ENCODE measurements around the gene UBE2D2.
A peak's percentile ranks its signal among the peaks of the same experiment; 100 is the strongest.
"Not testable (repeated sequence)": the region's sequence is repeated elsewhere in the genome, so short reads cannot be mapped to it uniquely, and the experiment has no call there.

The UBE2D2 gene

DNA sequence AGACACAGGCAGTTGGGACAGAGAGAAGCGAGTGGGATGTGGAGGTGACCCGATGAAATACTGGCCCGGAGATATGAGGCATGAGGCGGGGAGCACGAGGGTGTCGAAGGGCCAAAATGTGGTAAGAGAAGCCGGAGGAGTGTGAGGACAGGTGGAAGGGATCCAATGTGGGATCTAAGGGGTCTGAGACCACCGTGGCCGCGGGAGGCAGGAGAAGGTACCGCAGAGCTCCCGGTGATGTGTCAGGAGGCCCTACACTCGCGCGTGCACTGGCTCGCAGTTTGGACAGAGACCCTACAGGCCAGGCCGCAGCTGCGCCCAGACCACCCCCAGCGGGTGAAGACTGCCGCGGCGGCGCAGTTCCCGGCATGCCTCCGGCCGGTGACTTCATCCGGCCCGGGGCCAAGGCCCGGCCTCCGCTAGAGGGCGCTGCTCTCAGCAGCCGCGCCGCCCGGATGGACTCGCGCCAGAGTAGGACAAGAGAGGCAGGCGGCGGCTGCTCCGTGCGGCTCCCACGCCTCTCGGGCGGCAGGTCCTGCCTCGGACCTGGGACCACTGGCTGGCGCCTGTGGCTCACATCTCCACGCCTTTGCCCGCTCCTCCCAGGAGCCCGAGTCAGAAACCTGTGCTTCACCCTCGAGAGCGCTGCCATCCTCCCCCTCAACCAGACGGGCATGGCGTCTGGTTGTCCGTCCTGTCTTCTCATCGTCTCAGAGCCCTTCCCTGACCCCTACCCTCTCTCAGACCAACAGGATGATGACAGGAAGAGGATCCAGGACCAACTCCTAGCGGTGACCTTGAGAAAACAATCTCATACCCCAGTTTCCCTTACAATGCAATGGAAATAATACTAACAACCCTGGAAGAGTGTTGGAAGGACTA is 43.2 kb upstream of the UBE2D2 start:
- H3K27me3 ChIP-seq (replicated peaks in 2 of 5; ENCODE audit: control insufficient read depth in 4 of 5, insufficient read depth in 5 of 5, low read length in 4 of 5), result no peaks in the 10 kb centered on the region
- H3K9me3 ChIP-seq (ENCODE audit: control extremely low read depth in 1 of 5, control insufficient read depth in 4 of 5, insufficient read depth in 2 of 5, low read depth in 1 of 5, low read length in 4 of 5), result no peaks in the 10 kb centered on the region
- CTCF ChIA-PET, result interaction anchor here (0.6 to 14.5 kb wide), 21 partner anchors 12 to 115 kb away, joined by 3 to 359 read pairs (median 3); partner anchors contain the start of genes DNAJC18, STING1 and UBE2D2
- peak overlapping the region in 1 of 2 experiments; percentile 74 for H3K27ac ChIP-seq (ENCODE audit: insufficient read depth in 1 of 2, low read depth in 1 of 2, low read length in 2 of 2, poor library complexity in 1 of 2, severe bottlenecking in 2 of 2)
- 9% methylated on average over 51 of the region's 56 CpGs for WGBS (ENCODE audit: insufficient coverage)
- H3K4me1 ChIP-seq (ENCODE audit: control extremely low read depth in 1 of 4, control insufficient read depth in 4 of 4, insufficient read depth in 4 of 4, low read length in 3 of 4), result peaks cover 2 to 26% (median 19%) of the 10 kb centered on the region in 4 experiments
- DNase-seq, result peak; percentile 77 to 89 (median 88)
- H3K4me3 ChIP-seq (ENCODE audit: control insufficient read depth in 1 of 7, extremely low read depth in 1 of 7, insufficient read depth in 4 of 7, low read depth in 2 of 7, low read length in 6 of 7), result peak overlapping the region; percentile 51 to 83 (median 60)
- POLR2A ChIA-PET, result interaction anchor here (1.3 kb wide), 1 partner anchor 98 kb away, joined by 3 read pairs; no protein-coding TSS in a partner anchor
- no peaks in the 10 kb centered on the region for H3K36me3 ChIP-seq (ENCODE audit: control insufficient read depth in 4 of 4, insufficient read depth in 4 of 4, low read length in 3 of 4)

DNA sequence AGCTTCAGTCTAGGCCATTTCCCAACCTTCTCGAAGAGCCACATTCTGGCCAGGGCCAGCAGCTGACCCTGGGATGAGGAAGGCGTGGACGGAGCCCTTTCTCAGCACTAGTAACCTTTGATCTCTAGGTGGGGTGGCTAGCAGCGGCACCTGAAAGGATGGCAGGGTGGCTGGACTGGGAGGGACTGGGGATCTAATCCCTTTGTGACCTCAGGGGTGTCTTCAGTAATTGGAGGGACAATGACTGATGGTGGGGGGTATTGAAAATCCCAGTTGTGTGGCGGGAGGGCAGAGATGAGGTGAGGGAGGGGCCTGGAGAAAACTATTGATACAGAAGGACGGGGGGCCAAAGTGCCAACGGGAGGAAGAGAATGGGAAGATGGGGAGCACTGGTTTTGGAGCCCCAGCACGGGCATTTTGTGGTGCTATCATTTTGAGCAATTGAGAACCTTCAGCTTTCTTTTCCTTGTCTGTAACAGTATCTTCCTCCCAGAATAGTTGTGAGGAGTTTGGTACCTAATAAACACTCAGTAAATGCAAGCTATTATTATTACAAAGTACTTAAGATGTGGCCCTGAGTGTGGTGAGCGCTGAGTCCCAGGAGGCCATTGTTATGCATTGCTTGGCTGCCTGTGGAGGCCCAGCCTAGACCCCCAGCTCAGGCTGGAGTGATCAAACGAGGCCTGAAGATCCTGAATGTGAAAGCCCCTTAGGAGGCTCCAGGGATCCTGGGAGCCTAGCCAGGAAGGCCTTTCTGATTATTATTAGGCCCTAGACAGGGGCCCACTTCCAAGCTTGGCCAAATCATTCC is 37.3 kb upstream of the UBE2D2 start:
- no peak for DNase-seq
- peaks cover 0 to 6% (median 0%) of the 10 kb centered on the region in 4 experiments for H3K4me1 ChIP-seq (ENCODE audit: control extremely low read depth in 1 of 4, control insufficient read depth in 4 of 4, insufficient read depth in 4 of 4, low read length in 3 of 4)
- ChIA-PET POLR2A (no interaction called here), CTCF (interaction anchor here (0.6 to 3.2 kb wide), 5 partner anchors 10 to 104 kb away, joined by 3 to 10 read pairs (median 5); no protein-coding TSS in a partner anchor)
- H3K9me3 ChIP-seq (ENCODE audit: control extremely low read depth in 1 of 5, control insufficient read depth in 4 of 5, insufficient read depth in 2 of 5, low read depth in 1 of 5, low read length in 4 of 5), result no peaks in the 10 kb centered on the region
- no peak overlapping the region for H3K4me3 ChIP-seq (ENCODE audit: control insufficient read depth in 1 of 7, extremely low read depth in 1 of 7, insufficient read depth in 4 of 7, low read depth in 2 of 7, low read length in 6 of 7)
- 95% methylated on average over 8 of the region's 10 CpGs for WGBS (ENCODE audit: insufficient coverage)
- no peaks in the 10 kb centered on the region for H3K27me3 ChIP-seq (replicated peaks in 2 of 5; ENCODE audit: control insufficient read depth in 4 of 5, insufficient read depth in 5 of 5, low read length in 4 of 5)
- H3K36me3 ChIP-seq (ENCODE audit: control insufficient read depth in 4 of 4, insufficient read depth in 4 of 4, low read length in 3 of 4), result no peaks in the 10 kb centered on the region
- no peak overlapping the region for H3K27ac ChIP-seq (ENCODE audit: insufficient read depth in 1 of 2, low read depth in 1 of 2, low read length in 2 of 2, poor library complexity in 1 of 2, severe bottlenecking in 2 of 2)

DNA sequence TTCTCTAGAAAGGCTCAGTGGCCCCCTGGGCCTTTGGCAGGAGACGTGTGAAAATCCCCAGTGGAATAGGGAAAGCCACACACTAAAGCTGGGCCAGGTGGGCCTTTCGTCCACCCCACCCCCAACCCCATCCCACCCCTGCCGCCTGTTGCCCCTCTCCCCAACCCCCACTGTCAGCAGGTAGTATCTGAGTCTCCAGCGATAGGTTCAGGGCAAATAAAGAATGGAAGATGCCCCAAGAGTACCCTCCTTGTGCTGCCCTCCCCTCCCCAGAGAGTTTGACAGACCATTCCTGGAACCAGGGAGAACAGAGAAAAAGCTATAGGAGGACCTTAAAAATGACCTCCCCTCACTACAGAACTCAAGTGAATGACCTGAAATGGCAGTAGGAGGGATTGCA is 36.7 kb upstream of the UBE2D2 start:
- Histone ChIP-seq H3K4me3 (ENCODE audit: control insufficient read depth in 1 of 7, extremely low read depth in 1 of 7, insufficient read depth in 4 of 7, low read depth in 2 of 7, low read length in 6 of 7) (no peak overlapping the region), H3K27ac (ENCODE audit: insufficient read depth in 1 of 2, low read depth in 1 of 2, low read length in 2 of 2, poor library complexity in 1 of 2, severe bottlenecking in 2 of 2) (no peak overlapping the region), H3K9me3 (ENCODE audit: control extremely low read depth in 1 of 5, control insufficient read depth in 4 of 5, insufficient read depth in 2 of 5, low read depth in 1 of 5, low read length in 4 of 5) (no peaks in the 10 kb centered on the region), H3K27me3 (replicated peaks in 2 of 5; ENCODE audit: control insufficient read depth in 4 of 5, insufficient read depth in 5 of 5, low read length in 4 of 5) (no peaks in the 10 kb centered on the region), H3K36me3 (ENCODE audit: control insufficient read depth in 4 of 4, insufficient read depth in 4 of 4, low read length in 3 of 4) (no peaks in the 10 kb centered on the region), H3K4me1 (ENCODE audit: control extremely low read depth in 1 of 4, control insufficient read depth in 4 of 4, insufficient read depth in 4 of 4, low read length in 3 of 4) (peaks cover 0 to 6% (median 0%) of the 10 kb centered on the region in 4 experiments)
- POLR2A ChIA-PET, result no interaction called here
- no CpG with 5 or more reads among the region's 4 CpGs for WGBS (ENCODE audit: insufficient coverage)
- CTCF ChIA-PET, result interaction anchor here (1.6 to 3.2 kb wide), 3 partner anchors 10 to 105 kb away, joined by 5 to 10 read pairs (median 5); no protein-coding TSS in a partner anchor
- no peak for DNase-seq

DNA sequence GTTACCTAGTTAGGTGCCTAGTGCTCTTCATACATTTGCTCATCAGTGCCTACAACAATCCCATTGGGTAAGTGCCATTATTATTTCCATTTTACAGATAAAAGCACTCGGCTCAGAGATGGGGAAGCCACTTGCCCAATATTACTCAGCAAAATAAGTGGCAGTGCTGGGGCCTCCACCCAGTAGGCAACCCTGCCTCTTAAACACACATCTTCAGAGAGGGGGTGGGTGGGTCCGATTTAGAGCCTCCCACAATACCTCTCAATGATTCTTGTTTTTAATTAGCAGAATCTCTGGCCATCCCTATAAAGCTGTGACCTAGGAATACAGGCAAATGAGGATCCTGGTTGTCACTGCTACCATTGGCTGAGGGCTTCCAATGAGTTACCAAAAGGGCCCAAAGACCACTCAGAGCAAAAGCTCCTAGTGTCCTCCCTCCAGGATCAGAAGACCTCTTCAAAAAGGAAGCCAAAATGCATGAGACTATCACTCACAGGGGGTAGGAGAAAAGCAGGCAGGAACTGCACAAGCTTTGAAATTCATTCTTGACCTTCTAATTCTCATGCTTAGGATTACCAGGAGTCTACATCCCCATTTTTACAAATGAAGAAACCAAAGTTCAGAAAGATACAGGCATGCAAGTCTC is 36.1 kb upstream of the UBE2D2 start:
- no peaks in the 10 kb centered on the region for H3K9me3 ChIP-seq (ENCODE audit: control extremely low read depth in 1 of 5, control insufficient read depth in 4 of 5, insufficient read depth in 2 of 5, low read depth in 1 of 5, low read length in 4 of 5)
- H3K27me3 ChIP-seq (replicated peaks in 2 of 5; ENCODE audit: control insufficient read depth in 4 of 5, insufficient read depth in 5 of 5, low read length in 4 of 5), result no peaks in the 10 kb centered on the region
- no peak overlapping the region for H3K27ac ChIP-seq (ENCODE audit: insufficient read depth in 1 of 2, low read depth in 1 of 2, low read length in 2 of 2, poor library complexity in 1 of 2, severe bottlenecking in 2 of 2)
- WGBS (ENCODE audit: insufficient coverage), result 80% methylated on average over 1 of the region's 2 CpGs
- no peak overlapping the region for H3K4me3 ChIP-seq (ENCODE audit: control insufficient read depth in 1 of 7, extremely low read depth in 1 of 7, insufficient read depth in 4 of 7, low read depth in 2 of 7, low read length in 6 of 7)
- no peaks in the 10 kb centered on the region for H3K36me3 ChIP-seq (ENCODE audit: control insufficient read depth in 4 of 4, insufficient read depth in 4 of 4, low read length in 3 of 4)
- POLR2A ChIA-PET, result no interaction called here
- CTCF ChIA-PET, result interaction anchor here (1.8 to 3.2 kb wide), 2 partner anchors 11 to 105 kb away, joined by 5 to 10 read pairs; no protein-coding TSS in a partner anchor
- DNase-seq, result no peak
- H3K4me1 ChIP-seq (ENCODE audit: control extremely low read depth in 1 of 4, control insufficient read depth in 4 of 4, insufficient read depth in 4 of 4, low read length in 3 of 4), result peaks cover 0 to 6% (median 0%) of the 10 kb centered on the region in 4 experiments

DNA sequence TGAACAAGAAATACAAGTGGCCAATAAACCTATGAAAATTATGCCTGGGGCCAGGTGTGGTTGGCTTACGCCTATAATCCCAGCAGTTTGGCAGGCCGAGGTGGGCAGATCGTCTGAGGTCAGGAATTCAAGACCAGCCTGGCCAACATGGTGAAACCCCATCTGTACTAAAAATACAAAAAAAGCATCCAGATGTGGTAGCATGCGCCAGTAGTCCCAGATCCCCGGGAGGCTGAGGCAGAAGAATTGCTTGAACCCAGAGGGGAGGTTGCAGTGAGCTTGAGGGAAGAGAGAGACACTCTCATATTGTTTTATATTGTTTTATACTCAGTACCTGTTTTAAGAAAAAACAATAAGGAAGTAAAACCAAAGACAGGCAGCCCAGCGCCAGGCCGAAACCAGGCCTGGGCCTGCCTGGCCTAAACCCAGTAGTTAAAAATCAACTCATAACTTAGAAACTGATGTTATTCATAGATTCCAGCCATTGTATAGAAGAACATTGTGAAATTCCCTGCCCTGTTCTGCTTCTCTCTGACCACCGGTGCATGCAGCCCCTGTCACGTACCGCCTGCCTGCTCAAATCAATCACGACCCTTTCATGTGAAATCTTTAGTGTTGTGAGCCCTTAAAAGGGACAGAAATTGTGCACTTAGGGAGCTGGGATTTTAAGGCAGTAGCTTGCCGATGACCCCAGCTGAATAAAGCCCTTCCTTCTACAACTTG is 35.4 kb upstream of the UBE2D2 start:
- DNase-seq; H3K27ac ChIP-seq (ENCODE audit: insufficient read depth in 1 of 2, low read depth in 1 of 2, low read length in 2 of 2, poor library complexity in 1 of 2, severe bottlenecking in 2 of 2); H3K27me3 ChIP-seq (replicated peaks in 2 of 5; ENCODE audit: control insufficient read depth in 4 of 5, insufficient read depth in 5 of 5, low read length in 4 of 5); H3K9me3 ChIP-seq (ENCODE audit: control extremely low read depth in 1 of 5, control insufficient read depth in 4 of 5, insufficient read depth in 2 of 5, low read depth in 1 of 5, low read length in 4 of 5); H3K36me3 ChIP-seq (ENCODE audit: control insufficient read depth in 4 of 4, insufficient read depth in 4 of 4, low read length in 3 of 4); POLR2A ChIA-PET; H3K4me3 ChIP-seq (ENCODE audit: control insufficient read depth in 1 of 7, extremely low read depth in 1 of 7, insufficient read depth in 4 of 7, low read depth in 2 of 7, low read length in 6 of 7); H3K4me1 ChIP-seq (ENCODE audit: control extremely low read depth in 1 of 4, control insufficient read depth in 4 of 4, insufficient read depth in 4 of 4, low read length in 3 of 4): not testable (repeated sequence)
- WGBS (ENCODE audit: insufficient coverage), result 100% methylated on average over 5 of the region's 12 CpGs
- CTCF ChIA-PET, result interaction anchor here (1.8 to 3.2 kb wide), 2 partner anchors 12 to 106 kb away, joined by 5 to 10 read pairs; no protein-coding TSS in a partner anchor

DNA sequence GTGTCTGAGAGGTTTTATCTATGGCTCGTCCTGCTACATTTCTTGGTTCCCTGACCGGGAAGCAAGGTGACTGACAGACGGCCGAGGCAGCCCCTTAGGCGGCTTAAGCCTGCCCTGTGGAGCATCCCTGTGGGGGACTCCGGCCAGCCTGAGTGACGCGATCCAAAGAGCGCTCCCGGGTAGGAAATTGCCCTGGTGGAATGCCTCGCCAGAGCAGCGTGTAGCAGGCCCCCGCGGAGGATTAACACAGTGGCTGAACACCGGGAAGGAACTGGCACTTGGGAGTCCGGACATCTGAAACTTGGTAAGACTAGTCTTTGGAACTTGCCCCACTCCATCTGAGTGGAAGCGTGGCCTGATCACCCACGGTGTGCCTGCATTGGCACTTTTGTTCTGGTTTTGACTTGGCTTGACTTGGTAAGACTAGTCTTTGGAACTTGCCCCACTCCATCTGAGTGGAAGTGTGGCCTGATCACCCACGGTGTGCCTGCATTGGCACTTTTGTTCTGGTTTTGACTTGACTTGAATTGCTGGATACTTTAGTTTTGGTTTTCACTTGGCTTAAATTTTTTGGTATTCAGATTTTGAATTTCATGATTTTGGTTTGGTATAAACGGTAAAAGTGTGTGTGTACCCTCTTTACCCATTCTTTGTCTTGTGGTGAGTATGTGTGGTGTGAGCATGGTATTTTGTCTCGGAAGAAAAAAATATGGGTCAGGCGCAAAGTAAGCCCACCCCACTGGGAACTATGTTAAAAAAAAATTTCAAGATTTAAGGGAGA is 34.6 kb upstream of the UBE2D2 start:
- H3K27ac ChIP-seq (ENCODE audit: insufficient read depth in 1 of 2, low read depth in 1 of 2, low read length in 2 of 2, poor library complexity in 1 of 2, severe bottlenecking in 2 of 2); H3K9me3 ChIP-seq (ENCODE audit: control extremely low read depth in 1 of 5, control insufficient read depth in 4 of 5, insufficient read depth in 2 of 5, low read depth in 1 of 5, low read length in 4 of 5); DNase-seq; H3K36me3 ChIP-seq (ENCODE audit: control insufficient read depth in 4 of 4, insufficient read depth in 4 of 4, low read length in 3 of 4); POLR2A ChIA-PET; H3K4me3 ChIP-seq (ENCODE audit: control insufficient read depth in 1 of 7, extremely low read depth in 1 of 7, insufficient read depth in 4 of 7, low read depth in 2 of 7, low read length in 6 of 7); H3K4me1 ChIP-seq (ENCODE audit: control extremely low read depth in 1 of 4, control insufficient read depth in 4 of 4, insufficient read depth in 4 of 4, low read length in 3 of 4); H3K27me3 ChIP-seq (replicated peaks in 2 of 5; ENCODE audit: control insufficient read depth in 4 of 5, insufficient read depth in 5 of 5, low read length in 4 of 5): not testable (repeated sequence)
- WGBS (ENCODE audit: insufficient coverage), result 98% methylated on average over 18 of the region's 22 CpGs
- CTCF ChIA-PET, result interaction anchor here (3.2 kb wide), 1 partner anchor 107 kb away, joined by 10 read pairs; no protein-coding TSS in a partner anchor

All from common myeloid progenitor, CD34-positive (primary cell).